ENCODE results near the gene TTC38.

- TF ChIP-seq EP300 (IDR thresholded peaks at IDR 0.05) (no peak), POLR2A (IDR thresholded peaks at IDR 0.05) (no peak), CTCF (IDR thresholded peaks at IDR 0.05) (no peak)
These were observed 21.6 kb downstream of the TTC38 start for GRCh38 chr22:46289244-46289891.
